Left lobe of liver (tissue), 2 donors: ENCODE results near the gene KCND1. TPM values are rescaled to one million over a fixed set of nuclear protein-coding genes. Genes with fewer than 3 reads are reported as not detected.

Experiments used
- ATAC-seq: fragments of 200-7000 bp; cut with Tn5 transposase; one replicate; pipeline ENCODE4 v1.9.1; 2020; ENCODE audit warnings: mild to moderate bottlenecking, moderate library complexity
- DNase-seq: peaks from one replicate; pipeline ENCODE4 v3.0.0-alpha.2; 2020; ENCODE audit warnings: low spot score
- total RNA-seq: library from RNA; stranded (reverse); gene quantifications from one replicate; pipeline ENCODE4 v1.2.1, GENCODE V29; 2021
- donor health status: DM: no; HTN: no; CAD: no; lungs with moderate emphysema.
- donor health status: DM: no; HTN: yes; CAD: no.

The KCND1 gene
- total RNA-seq, 1 donor from 2014 or later: 0.68 TPM

GRCh38 chrX:48914593-48915493 lies 56.8 kb downstream of the KCND1 start:
- DNase-seq (no peak), ATAC-seq (no peak)

DNA sequence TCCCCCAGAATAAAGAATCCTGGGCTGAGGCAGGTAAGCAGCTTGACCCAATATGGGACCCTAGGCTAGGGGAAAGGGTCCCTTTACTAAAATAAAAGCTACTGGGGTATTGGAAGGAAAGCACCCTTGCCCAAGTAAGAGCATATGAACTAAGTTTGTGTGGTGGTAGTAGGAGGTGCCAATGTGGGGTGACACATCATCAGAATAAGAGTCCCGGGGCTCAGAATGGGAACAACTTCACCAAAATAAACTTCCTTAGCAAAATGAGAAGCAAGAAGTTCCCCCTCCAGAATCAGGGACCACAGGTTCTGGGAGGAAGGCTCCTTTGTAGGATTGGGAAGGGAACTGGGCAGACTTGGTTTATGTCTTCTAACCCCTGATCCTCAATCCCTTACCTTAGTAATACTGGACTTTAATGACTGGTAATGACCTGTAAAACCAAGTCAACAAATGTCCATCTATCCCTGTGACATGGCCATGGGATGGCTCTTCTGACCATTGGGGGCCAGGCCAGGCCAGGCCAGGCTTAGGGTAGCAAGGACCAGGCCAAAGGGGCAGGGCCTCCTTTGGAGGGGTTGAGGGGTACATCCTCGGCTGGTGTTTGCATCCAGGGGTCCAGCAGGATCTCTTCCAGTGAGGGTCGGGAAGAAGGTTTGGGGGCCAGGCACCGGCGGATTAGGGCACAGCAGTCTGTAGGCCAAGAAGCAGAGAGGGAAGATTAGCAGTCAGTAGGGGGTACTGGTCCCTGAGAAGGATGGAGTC lies 57.9 kb downstream of the KCND1 start:
- ATAC-seq (no peak), DNase-seq (no peak)

- ATAC-seq: peak; percentile 90
- peak; percentile 84 for DNase-seq
These were observed 60.0 kb downstream of the KCND1 start, which contains the start of gene SLC35A2 for GRCh38 chrX:48911412-48912182. Gene SLC35A2, minus strand, starts transcription at chrX:48911646. Its CDS starts 10 bp downstream, at chrX:48911636.

Other genes starting within 250 kb of the KCND1 start
- 3.1 TPM for gene GLOD5, start 210.1 kb downstream of the KCND1 start, total RNA-seq
- gene GATA1, start 185.3 kb downstream of the KCND1 start, total RNA-seq: 0.35 TPM
- gene HDAC6, start 169.8 kb downstream of the KCND1 start, total RNA-seq: 113 TPM
- not detected for gene ERAS, start 145.3 kb downstream of the KCND1 start, total RNA-seq
- 0.23 TPM for gene PCSK1N, start 136.2 kb downstream of the KCND1 start, total RNA-seq
- 22.8 TPM for gene TIMM17B, start 74.1 kb downstream of the KCND1 start, total RNA-seq
- 31.3 TPM for gene PQBP1, start 73.9 kb downstream of the KCND1 start, total RNA-seq
- gene SLC35A2, start 60.2 kb downstream of the KCND1 start, total RNA-seq: 18.7 TPM
- gene PIM2, start 52.8 kb downstream of the KCND1 start, total RNA-seq: 3.8 TPM
- 21.8 TPM for gene OTUD5, start 14.2 kb downstream of the KCND1 start, total RNA-seq
- 22.7 TPM for gene GRIPAP1, start 30.4 kb upstream of the KCND1 start, total RNA-seq
- 16.8 TPM for gene TFE3, start 71.5 kb upstream of the KCND1 start, total RNA-seq
- 4.7 TPM for gene CCDC120, start 87.2 kb upstream of the KCND1 start, total RNA-seq
- gene PRAF2, start 102.2 kb upstream of the KCND1 start, total RNA-seq: 5.4 TPM
- gene WDR45, start 108.0 kb upstream of the KCND1 start, total RNA-seq: 49.4 TPM
- gene GPKOW, start 151.9 kb upstream of the KCND1 start, total RNA-seq: 11.5 TPM
- 27.7 TPM for gene MAGIX, start 190.9 kb upstream of the KCND1 start, total RNA-seq
- 11.7 TPM for gene PLP2, start 200.1 kb upstream of the KCND1 start, total RNA-seq
- 4.5 TPM for gene PRICKLE3, start 214.5 kb upstream of the KCND1 start, total RNA-seq
- 0.10 TPM for gene SYP, start 228.3 kb upstream of the KCND1 start, total RNA-seq